Anterior cingulate cortex (tissue), 58 donors: ENCODE measurements around the gene ZBTB20.

Experiments
- DNase-seq, 58 donors: peaks; one replicate each; lab custom pipeline; 2025; lab: John Stamatoyannopoulos, UW

ZBTB20 gene

DNA sequence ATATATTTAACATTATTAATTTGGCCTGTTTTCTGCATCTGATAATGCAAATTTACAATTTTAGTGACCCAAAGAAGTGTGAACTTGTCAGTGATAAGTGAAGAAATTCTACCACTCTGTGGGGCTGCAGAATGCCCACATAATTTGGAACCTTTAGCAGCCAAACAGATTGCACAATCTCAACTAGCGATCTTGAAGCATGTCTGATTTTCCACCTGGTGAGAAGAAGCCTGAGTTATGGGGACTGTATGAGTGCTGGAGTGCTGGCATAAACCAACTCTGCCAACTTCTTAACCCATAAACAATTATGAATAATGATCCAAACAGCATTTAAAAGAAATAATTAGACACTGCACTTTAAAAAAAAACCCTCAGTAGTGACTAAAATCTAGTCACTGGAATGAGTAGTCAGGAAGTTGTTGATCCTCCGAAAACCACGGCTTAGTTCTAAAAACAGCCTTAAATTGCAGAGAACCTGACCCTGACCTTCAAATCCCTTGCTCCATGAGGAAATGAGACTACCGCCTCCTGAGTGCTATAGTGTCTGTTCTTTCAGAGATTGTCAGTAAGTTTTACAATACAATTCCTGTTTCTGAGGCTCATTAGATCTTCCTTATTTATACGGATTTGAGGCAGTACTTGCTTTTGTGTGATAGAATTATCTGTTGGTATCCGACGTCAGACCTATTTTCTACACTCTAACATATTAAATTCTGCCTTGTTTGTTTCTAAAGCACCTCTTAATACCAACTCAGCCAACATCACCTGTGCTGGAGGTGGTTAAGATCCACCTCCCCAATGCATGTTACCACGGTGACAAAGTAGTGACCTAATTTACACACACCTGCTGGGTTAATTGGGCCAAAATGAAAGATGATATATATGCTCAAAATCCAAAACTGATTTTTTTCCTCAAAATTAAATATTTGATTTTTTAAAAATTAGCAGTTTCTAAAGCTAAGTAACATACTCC, 267.7 kb downstream of the ZBTB20 start:
- no peak for DNase-seq

- no peak for DNase-seq
These were observed 268.8 kb downstream of the ZBTB20 start for GRCh38 chr3:114878114-114878839.

DNA sequence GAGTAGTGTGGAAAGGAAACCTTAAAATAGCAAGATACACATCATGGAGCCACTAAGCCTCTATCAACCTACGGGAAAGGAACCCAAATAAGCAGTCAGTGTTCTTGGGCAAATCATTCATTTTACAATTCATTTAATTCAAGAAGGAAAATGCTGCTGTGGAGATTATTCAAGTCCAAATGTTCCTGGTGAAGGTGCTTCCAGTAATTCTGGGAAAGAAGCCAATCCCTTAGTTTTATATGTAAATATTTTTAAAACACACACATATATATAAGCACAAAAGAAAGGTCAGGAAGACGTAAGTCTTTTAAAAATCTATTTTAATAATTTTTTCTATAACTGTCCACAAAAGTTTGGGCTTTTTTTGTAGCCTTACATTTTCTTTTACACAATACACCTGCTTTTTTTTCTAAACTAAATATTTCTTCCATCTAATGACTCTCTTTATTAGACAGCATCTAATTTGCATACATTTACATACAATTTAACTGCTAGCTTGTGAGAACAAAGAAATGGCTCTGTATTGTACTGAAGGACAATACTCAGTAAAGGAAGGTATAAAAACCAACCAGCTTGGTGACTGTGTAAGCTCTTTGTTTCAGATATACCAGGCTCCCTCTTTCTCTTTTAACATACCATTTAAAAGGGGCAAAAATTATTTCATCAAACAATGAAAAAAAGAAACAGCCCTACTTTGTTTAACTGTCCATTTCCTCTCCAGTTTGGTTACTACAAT, 269.5 kb downstream of the ZBTB20 start:
- peak in 1 of 58 donors; percentile 66 for DNase-seq

- peak in 2 of 58 donors; percentile 1 to 6 for DNase-seq
These were observed 272.5 kb downstream of the ZBTB20 start for GRCh38 chr3:114874522-114874971.

DNA sequence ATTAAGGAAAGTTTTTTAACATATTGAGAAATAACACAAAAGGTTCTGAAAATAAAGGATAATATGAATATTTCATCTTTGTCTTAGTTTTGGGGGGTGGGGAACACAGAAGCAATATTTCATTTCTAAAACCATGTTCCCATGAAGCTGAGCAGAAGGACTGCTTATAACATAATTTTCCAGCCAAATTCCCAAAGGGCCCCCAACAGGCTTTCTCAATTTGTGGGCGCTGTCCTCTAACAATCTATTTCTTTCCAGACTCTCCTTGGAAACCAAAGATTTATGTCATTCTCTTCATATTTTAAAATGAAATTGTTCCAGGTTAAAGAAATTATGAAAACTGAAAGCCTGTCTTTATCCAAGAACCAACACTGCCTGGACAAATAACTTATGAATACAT, 273.5 kb downstream of the ZBTB20 start:
- DNase-seq, result no peak

DNA sequence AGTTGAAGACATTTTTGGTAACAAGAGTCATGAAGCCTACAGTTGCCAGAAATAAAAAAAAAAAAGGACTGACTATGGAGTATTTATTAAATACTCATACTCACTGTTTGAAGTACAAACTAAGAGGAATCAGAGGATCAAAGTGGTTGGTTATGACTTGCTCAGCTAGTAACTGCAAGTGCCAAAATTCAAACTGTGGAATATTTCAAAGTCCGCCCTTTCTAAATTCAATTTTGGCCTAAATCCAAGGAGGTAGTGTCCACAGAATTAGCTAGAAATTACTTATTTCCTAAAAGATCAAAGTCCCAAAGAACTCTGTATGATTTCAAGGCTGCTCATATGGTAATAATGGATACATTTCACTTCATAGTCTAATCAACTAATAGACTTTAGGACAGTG, 274.5 kb downstream of the ZBTB20 start:
- DNase-seq, result no peak

- no peak for DNase-seq
These were observed 275.0 kb downstream of the ZBTB20 start for GRCh38 chr3:114872050-114872449.

DNA sequence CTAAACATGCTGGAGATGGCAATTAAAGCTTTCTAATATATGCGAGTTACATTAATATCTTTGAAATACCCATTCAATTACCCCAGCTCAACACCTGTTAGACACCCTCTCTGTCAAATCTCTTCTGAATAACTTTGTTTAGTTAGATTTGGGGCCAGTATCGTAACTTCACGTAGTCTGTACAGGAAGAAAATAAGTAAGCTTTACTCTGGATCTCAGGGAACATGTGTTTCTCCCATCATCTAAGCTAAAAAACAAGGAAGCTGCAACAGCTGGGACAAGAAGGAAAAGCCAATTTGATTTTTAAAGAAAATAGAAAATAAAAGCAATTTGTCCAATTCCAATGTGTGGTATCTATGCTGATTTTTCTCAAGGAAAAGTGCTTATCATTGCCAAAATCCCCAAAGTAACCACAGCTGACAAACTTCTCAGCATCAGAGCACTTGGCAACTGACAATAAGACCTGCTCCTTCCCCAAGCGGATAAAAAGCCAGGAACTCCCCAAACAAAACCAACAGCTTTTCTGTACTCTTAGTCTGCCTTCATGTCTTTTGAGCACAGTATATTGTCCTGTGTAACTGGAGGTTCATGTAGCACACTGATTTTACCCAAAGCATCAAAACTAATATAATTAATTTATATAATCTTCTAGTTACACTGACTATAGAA, 279.1 kb downstream of the ZBTB20 start:
- DNase-seq, result no peak

- no peak for DNase-seq
These were observed 279.7 kb downstream of the ZBTB20 start for GRCh38 chr3:114867359-114867758.

DNA sequence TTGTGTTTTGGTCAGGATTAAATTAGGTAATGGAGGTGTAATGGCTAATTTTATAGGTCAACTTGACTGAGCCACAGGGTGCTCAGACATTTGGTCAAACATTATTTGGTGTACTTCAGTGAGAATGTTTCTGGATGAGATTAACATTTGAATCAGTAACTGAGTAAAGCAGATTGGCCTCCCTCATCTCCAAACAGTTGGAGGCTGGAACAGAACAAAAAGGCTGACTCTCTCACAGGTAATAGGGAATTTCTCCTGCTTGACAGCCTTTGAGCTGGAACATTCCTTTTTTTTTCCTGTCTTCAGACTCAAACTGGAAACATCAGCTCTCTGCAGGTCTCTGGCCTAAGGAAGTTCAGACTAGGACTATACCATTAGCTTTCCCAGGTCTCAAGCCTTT, 280.7 kb downstream of the ZBTB20 start:
- no peak for DNase-seq

DNA sequence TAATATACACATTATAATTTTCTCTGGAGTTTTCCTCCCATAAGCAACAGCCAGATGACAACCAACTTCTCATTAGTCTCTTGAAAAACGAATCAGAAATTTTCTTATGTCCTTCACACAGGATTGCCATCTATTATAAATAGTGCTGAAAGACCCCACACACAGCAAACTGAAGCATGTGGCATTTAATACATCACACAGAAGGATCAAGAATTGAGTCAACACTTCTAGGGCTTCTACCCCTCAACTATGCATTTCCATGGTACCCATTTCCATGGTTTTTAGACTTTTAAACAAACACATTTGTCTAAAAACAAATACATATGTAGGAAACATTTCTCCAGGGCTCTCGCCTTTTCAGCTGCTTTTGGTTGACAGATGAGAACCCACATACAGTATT, 282.1 kb downstream of the ZBTB20 start:
- DNase-seq, result no peak

DNA sequence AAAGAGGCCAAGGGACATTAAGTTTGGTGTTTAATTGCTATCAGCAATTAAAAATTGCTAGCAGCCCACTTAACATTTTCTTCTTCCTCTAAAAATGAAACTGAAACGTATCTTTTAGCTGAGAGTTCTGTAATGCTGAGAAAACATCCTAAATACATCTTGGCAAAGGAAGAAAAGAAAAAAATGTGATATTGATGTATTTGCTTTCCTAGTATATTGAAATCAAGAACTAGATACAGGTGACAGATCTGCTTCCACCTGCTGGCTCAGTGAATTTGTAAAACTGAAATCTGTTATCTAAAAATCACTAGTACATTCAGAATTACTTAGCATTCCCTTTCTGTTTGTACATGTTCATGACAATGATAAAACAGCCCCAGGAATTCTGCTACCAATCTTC, 283.2 kb downstream of the ZBTB20 start:
- DNase-seq, result no peak

DNA sequence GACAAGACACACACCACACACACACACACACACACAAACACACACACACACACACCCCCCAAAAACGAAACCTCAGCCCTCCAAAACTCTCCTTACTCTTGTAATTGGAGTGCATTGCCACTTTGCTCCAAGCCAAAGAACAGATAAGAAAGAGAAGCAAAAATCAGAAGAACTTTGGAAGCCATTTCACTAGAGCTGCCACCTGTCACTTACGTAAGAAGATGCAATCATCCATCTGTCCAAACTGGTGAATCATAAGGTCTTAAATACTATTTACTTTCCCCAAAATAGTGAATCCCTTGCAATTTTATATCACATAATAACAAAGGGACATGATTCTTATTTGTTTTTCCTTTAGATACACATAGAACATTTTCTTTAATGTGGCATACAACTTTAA, 285.4 kb downstream of the ZBTB20 start:
- no peak for DNase-seq

DNA sequence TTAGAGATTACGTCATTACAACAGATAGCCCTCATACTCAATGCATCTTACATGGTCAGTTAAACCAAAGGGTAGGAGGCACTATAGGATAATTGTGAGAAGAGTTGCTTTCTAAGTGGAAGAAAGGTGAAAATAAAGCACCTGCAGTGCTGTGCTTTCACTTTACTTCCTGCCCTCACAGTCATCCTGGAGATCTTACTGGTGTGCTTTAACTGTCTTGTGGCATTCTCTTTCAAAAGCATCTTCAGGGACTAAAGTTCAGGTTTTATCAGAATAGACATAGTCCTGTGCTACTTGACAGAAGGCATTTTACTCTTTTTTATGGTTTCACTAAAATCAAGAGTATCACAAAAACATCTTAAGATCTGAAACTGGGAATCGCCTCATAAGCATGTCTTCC, 286.6 kb downstream of the ZBTB20 start:
- DNase-seq, result no peak

DNA sequence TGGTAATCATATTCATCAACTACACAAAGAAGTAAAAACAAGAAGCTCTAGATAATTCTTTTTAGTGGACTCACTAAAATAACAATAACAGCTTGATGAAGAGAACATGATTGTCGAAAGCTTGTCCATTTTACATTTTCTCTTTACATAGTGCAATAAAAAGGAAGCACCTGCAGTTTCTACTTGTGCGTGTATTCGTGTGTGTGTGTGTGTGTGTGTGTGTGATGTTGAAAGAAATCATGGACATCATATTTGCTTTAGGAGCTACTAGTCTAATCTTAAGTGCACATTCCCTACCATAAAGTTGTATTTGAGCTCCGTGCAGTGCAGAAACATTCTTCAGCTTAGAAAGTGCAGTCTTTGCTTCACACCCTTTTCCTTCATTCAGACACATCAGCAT, 288.8 kb downstream of the ZBTB20 start:
- no peak for DNase-seq

- DNase-seq, result no peak
These were observed 289.8 kb downstream of the ZBTB20 start for GRCh38 chr3:114857299-114857701.

DNA sequence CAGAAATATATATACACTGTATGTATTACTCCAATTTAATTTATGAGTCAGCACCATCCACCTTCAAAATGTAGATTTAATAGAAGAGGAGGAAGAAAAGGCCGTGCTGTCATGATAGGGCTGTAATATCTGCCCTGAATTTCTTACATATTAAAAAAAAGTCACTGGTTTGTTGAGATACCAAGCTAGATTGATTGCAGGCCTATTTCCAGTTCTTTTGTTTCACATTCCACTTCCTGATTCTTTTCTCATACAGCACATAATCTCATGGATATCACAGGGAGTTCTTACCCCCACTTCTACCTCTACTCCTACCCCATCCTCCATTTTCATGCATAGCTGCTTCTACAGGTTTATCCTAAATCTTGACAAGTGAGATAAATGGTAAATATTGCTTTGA, 290.3 kb downstream of the ZBTB20 start:
- DNase-seq, result no peak

DNA sequence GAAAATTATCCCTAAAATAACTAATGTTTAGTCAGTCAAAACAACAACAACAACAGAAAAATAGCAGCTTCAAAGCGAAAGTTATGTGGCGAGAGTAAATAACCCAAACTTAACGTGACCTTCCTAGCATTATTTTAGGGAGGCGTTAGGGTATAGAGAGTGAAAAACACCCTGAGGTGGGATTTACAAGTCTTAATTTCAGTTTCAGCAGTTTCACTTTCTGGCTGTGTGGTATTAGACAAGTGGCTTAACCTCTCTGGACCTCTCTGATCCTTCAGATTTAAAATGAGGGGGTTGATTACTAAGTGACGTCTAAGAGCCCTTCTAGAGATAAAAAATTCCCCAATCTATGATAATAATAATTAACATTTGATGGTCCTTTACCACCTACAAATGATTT, 291.2 kb downstream of the ZBTB20 start:
- no peak for DNase-seq

DNA sequence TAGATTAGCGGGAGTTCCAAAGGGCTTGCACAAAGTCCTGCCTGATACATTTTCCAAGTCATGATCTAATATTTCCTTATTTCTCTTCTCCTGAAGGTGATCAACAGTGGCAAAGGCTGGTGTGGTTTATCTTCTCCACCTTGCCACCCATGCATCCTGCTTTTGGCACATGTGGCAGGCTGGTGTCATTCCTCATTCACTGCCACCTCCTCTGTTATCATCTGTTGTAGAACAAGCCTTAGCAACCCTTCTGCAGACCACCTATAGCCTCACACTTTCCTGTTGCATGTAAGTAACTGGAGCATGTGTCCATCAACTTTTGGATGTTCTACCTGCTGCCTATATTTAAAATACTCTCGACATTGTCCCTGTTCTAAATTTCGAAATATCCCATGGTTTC, 294.1 kb downstream of the ZBTB20 start:
- no peak for DNase-seq

DNA sequence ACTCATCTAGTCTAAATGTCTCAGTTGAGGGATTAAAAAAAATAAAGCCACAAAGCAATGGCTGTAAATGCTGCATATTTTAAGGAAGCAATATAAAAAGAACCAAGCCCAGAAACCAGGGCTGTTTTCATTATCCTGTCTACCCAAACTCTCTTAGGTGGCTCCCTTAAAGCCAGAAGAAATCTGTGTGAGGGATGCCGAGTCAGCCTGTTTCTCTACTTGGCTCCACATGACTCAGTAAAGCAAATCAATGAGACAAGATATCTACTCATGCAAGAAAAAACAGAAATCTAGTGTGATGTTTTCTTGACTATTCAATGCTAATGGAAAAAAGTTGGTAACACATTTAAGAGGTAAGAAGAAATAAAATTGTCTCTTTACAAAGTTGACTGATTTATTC, 296.2 kb downstream of the ZBTB20 start:
- DNase-seq, result no peak
